Activated CD4-positive, alpha-beta T cell treated with anti-CD3 and anti-CD28 coated beads, Interleukin-2, amount 10 ng/mL, durations not matched to agents 24 days and 14 days (primary cell): Measurements from ENCODE around the gene PARVA. TPM values are rescaled to one million over a fixed set of nuclear protein-coding genes. Genes with fewer than 3 reads are reported as not detected.

Experiments used
- DNase-seq: peaks from one replicate; pipeline ENCODE4 v3.0.0; 2022
- H3K27ac Mint-ChIP-seq: one replicate; pipeline ENCODE4 v1.8.0; 2022; ENCODE audit warnings: mild to moderate bottlenecking, mixed read lengths
- H3K27me3 Mint-ChIP-seq: one replicate; pipeline ENCODE4 v1.8.0; 2022; ENCODE audit warnings: mixed read lengths
- H3K36me3 Mint-ChIP-seq: one replicate; pipeline ENCODE4 v1.8.0; 2022; ENCODE audit warnings: low read depth, mild to moderate bottlenecking, mixed read lengths
- H3K4me1 Mint-ChIP-seq: one replicate; pipeline ENCODE4 v1.8.0; 2021; ENCODE audit warnings: mixed read lengths
- H3K4me3 Mint-ChIP-seq: one replicate; pipeline ENCODE4 v1.8.0; 2022; ENCODE audit warnings: mild to moderate bottlenecking, moderate library complexity, mixed read lengths
- H3K9me3 Mint-ChIP-seq: one replicate; pipeline ENCODE4 v1.8.0; 2021; ENCODE audit warnings: mixed read lengths
- intact Hi-C: fragments of 100-400 bp; cut with micrococcal nuclease; formaldehyde crosslinking; loops from one replicate; pipeline ENCODE4 v1.15.1; 2023
- total RNA-seq: library from RNA; stranded (reverse); gene quantifications from 2 replicates; pipeline ENCODE4 v1.2.3, GENCODE V29; 2022

Gene PARVA
- total RNA-seq, 1 donor from 2014 or later: not detected

DNA sequence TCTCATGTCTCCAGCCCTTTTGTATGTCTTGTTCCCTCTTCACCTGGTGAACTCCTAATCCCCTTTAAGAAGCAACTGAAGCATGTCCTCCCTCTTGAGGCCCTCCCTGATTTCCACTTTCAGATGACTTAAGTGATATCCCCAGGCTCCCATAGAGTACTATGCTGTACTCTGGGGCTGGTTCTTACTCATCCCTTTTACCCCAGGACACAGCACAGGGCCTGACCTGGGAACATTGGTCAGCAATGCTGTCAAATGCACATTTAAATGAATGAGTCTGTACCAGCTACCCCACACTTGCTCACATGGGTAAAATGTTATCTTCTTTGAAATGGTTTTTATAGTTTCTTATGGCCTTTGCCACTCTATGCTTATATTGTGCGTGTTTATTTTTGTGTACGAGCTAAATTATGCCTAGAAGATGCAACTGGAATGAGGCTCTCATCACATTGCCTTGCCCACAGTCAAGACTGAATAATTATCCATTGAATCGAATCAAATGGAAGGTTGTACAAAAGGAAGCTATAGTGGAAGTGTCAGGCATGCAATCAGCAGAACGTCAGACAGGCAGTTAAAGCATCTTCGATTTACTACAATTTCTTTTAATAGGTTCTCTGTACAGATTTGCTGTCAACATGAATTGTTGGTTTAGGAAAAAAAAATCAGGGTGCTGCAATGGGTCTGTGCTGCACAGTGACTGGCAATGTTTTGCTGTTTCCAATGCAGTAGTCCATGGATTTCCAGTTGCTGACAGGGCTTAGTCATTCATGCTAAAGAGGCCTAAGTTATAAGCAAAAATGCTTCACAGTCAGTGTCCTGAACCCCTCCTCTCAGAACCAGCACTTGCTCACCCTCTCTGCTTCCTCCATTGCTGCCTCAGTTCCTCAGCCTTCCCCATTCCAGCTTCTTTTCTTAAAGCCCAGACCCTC lies 79.5 kb downstream of the PARVA start:
- DNase-seq: no peak
- intact Hi-C loops: no loop called here
- H3K4me1 Mint-ChIP-seq: no peaks in the 10 kb centered on the region
- H3K9me3 Mint-ChIP-seq: no peaks in the 10 kb centered on the region
- no peak overlapping the region for H3K4me3 Mint-ChIP-seq
- no peaks in the 10 kb centered on the region for H3K36me3 Mint-ChIP-seq
- no peak overlapping the region for H3K27ac Mint-ChIP-seq
- peaks cover 2% of the 10 kb centered on the region for H3K27me3 Mint-ChIP-seq

DNA sequence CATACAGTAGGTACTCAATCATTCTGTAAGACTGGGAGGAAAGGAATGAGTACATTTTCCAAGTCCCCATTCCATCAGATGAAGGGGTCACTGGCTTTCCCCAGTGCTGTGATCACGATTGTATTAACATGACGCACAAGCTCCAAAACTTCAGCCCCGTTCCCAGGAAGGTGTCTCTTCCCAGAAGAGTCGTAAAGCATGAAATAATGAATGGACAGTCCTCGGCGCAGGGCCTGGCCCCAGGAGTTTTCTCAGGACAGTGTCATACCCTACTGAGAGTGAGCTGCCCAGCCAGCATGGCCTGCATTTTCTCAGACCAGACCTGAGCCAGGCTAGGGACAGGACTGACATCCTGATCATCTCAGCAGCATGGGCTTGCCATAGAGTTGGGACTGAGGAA lies 80.7 kb downstream of the PARVA start:
- no peaks in the 10 kb centered on the region for H3K4me1 Mint-ChIP-seq

DNA sequence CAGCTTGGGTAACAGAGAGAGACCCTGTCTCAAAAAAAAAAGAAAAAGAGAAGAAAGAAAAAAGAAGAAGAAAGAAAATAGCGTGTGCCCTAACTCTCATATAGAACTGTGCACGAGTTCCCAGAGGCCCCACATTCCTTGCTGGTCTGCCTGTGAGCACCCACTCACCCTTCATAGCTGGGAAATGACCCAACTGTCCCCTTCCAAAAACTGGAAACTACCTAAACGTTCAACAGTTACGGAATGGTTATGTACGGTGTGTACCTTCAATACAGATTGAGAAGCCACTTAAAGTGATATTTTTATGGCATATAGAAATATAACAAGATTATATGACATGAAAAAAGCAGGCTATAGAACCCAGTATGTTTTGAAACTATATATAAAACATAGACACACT lies 82.0 kb downstream of the PARVA start:
- Mint-ChIP-seq H3K9me3 (peaks cover 5% of the 10 kb centered on the region), H3K36me3 (no peaks in the 10 kb centered on the region), H3K4me3 (no peak overlapping the region), H3K27me3 (peaks cover 13% of the 10 kb centered on the region), H3K27ac (no peak overlapping the region), H3K4me1 (no peaks in the 10 kb centered on the region)
- intact Hi-C loops: no loop called here
- no peak for DNase-seq

More for the DNA sequence above, 80.7 kb downstream of the PARVA start:
- Mint-ChIP-seq H3K4me3 (no peak overlapping the region), H3K36me3 (no peaks in the 10 kb centered on the region), H3K27me3 (peaks cover 5% of the 10 kb centered on the region), H3K27ac (no peak overlapping the region), H3K9me3 (no peaks in the 10 kb centered on the region)
- intact Hi-C loops: no loop called here
- no peak for DNase-seq

DNA sequence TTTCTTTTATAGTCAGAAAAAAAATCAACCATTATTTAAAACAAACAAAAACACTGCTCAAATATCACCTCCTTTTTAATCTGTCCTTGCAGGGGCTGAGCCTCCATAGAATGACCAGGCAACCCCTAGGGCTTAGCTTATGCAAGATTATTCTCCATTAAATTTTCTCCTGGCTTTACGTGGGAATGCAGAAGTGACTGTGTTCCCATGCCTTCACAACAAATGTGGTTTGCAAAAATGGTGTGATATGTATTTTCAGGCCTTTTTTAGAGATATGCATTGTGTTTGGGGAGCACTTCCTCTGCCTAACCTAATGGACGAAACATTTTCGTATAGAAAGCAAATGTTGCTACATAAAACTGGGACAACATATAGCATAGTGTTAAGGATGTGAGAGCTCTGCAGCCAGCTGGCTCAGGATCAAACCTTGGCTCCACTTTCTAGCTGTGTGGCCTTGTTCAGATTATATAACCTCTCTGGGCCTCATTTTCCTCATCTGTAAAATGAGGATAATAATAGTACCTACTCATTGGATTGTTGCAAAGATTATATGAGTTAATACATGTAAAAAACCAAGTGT lies 82.6 kb downstream of the PARVA start:
- Mint-ChIP-seq H3K36me3 (no peaks in the 10 kb centered on the region), H3K4me3 (no peak overlapping the region), H3K9me3 (peaks cover 8% of the 10 kb centered on the region), H3K27me3 (peaks cover 14% of the 10 kb centered on the region), H3K4me1 (no peaks in the 10 kb centered on the region), H3K27ac (no peak overlapping the region)
- intact Hi-C loops: no loop called here
- no peak for DNase-seq

DNA sequence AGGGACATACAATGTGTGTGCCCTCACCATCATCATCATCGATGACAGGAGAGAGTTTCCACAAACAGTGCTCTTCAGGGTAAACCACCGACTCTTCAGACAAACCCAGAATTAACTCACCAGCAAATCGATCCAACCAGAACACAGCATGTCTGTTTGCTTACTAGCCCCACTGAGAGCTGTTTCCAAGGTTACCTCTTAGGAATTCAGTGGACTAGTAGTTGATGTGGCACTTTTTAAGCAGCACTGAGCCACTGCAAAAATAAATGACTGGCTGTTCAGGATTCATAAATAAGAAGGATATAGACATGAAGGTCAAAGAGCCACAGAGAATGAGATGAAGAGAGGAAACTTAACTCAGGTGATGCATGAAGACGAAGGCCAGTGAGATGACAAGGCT lies 83.1 kb downstream of the PARVA start:
- Mint-ChIP-seq H3K27me3 (peaks cover 14% of the 10 kb centered on the region), H3K9me3 (peaks cover 8% of the 10 kb centered on the region), H3K27ac (no peak overlapping the region), H3K4me1 (no peaks in the 10 kb centered on the region), H3K4me3 (no peak overlapping the region), H3K36me3 (no peaks in the 10 kb centered on the region)
- DNase-seq: no peak
- intact Hi-C loops: no loop called here

DNA sequence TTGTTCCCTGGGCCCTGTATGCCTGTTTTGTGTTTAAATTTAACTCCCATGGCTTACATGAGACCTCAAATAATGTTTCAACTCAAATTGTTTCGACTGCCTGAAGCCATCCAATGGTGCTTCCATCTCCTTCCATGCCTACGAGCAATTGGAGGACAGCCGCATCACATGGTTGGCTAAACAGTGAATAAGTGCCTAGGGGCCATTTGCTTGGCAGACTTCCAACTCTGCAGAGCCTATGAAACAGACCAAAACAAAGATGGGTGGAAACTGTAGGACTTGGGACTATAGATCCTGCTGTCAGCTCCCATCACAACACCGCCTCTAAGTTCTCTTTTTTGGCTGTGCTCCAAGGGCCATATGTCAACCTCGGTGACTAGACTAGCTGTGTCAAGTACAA lies 84.1 kb downstream of the PARVA start:
- no peak overlapping the region for H3K4me3 Mint-ChIP-seq
- peaks cover 8% of the 10 kb centered on the region for H3K9me3 Mint-ChIP-seq
- H3K27me3 Mint-ChIP-seq: peaks cover 14% of the 10 kb centered on the region
- no peaks in the 10 kb centered on the region for H3K36me3 Mint-ChIP-seq
- no peak for DNase-seq
- H3K27ac Mint-ChIP-seq: no peak overlapping the region
- no peaks in the 10 kb centered on the region for H3K4me1 Mint-ChIP-seq
- intact Hi-C loops: no loop called here

DNA sequence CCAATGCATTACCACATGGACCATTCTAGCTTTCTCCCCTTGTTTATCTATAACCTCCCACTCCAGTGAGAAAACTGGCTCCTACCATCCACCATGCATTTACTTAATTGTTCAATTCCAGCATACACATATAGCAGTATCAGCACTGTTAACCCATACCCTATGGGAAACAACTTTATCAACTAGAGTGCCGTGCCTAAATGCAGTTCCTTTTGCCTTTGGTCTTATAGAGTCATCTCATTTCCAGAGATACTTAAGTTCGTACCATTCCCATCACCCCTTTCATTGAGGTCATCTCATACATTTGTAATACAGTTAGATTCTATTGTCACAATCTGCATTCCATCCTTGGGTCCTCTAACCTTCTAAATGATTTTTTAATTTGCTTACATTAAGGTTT lies 86.9 kb downstream of the PARVA start:
- no peaks in the 10 kb centered on the region for H3K36me3 Mint-ChIP-seq
- H3K4me3 Mint-ChIP-seq: no peak overlapping the region
- H3K27me3 Mint-ChIP-seq: peaks cover 12% of the 10 kb centered on the region
- DNase-seq: no peak
- no peak overlapping the region for H3K27ac Mint-ChIP-seq
- H3K4me1 Mint-ChIP-seq: no peaks in the 10 kb centered on the region
- H3K9me3 Mint-ChIP-seq: peaks cover 8% of the 10 kb centered on the region
- intact Hi-C loops: no loop called here

DNA sequence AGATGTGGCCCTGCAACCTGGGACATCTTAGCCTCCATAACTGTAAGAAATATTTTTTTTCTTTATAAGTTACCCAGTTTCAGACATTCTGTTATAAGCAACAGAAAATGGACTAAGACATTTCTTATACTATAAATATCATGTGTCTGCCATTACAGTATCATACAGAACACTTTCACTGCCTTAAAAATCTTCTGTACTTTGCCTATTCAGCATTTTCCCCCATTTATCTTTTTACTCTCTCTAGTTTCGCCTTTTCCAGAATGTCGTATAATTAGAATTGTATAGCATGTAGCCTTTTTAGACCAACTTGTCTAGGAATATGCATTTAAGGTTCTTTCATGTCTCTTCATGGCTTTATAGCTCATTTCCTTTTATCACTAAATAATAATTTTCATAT lies 88.0 kb downstream of the PARVA start:
- DNase-seq: no peak
- H3K27me3 Mint-ChIP-seq: peaks cover 12% of the 10 kb centered on the region
- intact Hi-C loops: no loop called here
- no peak overlapping the region for H3K27ac Mint-ChIP-seq
- H3K9me3 Mint-ChIP-seq: peaks cover 8% of the 10 kb centered on the region
- no peak overlapping the region for H3K4me3 Mint-ChIP-seq
- H3K4me1 Mint-ChIP-seq: no peaks in the 10 kb centered on the region
- H3K36me3 Mint-ChIP-seq: no peaks in the 10 kb centered on the region

DNA sequence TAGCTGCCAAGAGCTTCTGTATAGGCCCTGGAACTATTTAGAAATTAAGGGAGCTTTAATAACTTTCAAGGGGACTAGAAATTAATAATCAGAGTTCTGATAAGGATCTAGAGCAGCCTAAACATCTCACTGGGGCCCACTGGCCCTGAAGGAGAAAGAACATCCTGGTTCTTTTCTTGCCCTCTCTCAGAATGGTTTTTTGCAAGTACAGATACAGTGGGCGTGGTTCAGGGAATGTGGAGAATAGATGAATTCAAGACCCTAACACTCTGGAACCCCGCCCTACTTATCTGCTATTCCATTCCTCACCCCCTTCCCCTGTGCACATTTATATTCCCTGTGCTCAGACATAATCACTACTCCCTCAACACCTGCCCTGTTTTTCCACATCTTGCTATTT lies 90.2 kb downstream of the PARVA start:
- Mint-ChIP-seq H3K27ac (no peak overlapping the region), H3K36me3 (no peaks in the 10 kb centered on the region), H3K4me1 (no peaks in the 10 kb centered on the region), H3K27me3 (peaks cover 14% of the 10 kb centered on the region), H3K9me3 (peaks cover 8% of the 10 kb centered on the region), H3K4me3 (no peak overlapping the region)
- intact Hi-C loops: no loop called here
- no peak for DNase-seq

DNA sequence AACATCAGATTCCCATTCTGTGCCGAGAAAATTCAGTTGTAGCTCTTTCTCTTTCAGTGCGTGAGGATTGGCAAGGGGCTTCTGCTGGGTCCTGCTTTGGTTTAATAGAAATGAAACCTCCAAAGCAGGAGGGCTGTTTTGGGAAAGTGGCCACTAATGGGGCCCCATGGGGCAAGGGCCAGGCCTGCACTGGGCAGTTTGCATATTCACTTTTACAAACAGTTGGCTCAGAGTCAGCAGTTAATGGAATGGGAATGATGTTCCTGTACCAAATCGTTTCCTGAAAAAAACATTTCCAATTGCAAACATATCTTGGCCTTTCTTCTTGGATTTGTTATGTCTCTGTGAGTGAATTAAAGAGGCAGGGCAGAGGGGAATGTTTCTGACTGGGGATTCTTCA lies 92.1 kb downstream of the PARVA start:
- Mint-ChIP-seq H3K4me3 (no peak overlapping the region), H3K9me3 (peaks cover 2% of the 10 kb centered on the region)

DNA sequence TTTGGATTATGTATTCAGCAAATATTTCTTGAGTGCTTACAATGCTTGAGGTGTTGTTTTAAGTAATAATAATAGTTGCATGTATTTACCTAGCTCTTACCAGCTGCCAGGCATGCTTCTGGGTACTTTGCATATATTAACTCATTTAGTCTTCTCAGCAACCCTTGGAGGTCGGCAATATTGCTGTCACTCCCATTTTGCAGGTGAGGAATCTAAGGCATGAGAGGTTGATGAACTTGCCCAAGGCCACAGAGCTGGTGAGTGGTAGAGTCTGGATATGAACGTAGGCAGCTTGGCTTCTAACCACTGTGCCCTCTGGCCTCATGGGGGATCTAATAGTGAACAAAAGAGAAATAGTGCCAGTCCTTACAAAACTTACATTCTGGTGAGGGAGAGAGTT lies 92.9 kb downstream of the PARVA start:
- no peaks in the 10 kb centered on the region for H3K9me3 Mint-ChIP-seq
- no peak overlapping the region for H3K4me3 Mint-ChIP-seq
- no peak overlapping the region for H3K27ac Mint-ChIP-seq
- intact Hi-C loops: no loop called here
- H3K4me1 Mint-ChIP-seq: no peaks in the 10 kb centered on the region
- H3K36me3 Mint-ChIP-seq: no peaks in the 10 kb centered on the region
- DNase-seq: no peak
- H3K27me3 Mint-ChIP-seq: peaks cover 5% of the 10 kb centered on the region

More for the DNA sequence above, 92.1 kb downstream of the PARVA start:
- Mint-ChIP-seq H3K4me1 (no peaks in the 10 kb centered on the region), H3K27ac (no peak overlapping the region), H3K27me3 (peaks cover 6% of the 10 kb centered on the region), H3K36me3 (no peaks in the 10 kb centered on the region)
- intact Hi-C loops: no loop called here
- DNase-seq: no peak

DNA sequence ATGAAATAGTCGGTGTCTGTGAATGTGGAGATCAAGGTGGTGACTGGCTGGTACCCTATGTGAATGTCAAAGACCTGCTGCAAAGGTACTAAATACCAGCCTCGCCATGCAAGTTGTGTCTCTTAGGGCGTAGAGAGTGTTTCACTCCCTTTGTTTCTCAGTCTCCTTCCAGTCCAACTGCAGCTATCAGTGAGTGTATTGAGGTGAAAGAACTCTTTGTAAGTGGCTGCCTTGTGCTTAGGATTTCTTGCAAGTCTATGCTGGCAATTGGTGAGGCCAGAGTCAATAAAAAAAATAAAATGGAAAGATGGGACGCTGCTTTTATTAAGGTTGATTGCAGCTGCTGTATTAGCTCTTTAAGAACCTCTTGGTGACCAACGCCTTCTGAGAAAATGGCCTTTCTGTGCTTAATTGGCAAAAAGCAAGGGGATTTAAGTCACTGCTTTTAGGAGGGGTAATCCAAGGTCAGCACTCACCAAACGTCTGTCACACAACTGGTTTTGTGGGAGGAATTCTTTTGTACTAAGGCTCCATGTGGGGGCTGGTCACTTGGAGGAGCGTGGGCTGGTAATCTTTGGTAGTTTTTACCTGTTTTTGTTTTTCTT lies 95.1 kb downstream of the PARVA start:
- peaks cover 5% of the 10 kb centered on the region for H3K27me3 Mint-ChIP-seq
- intact Hi-C loops: no loop called here
- H3K9me3 Mint-ChIP-seq: no peaks in the 10 kb centered on the region
- H3K4me1 Mint-ChIP-seq: no peaks in the 10 kb centered on the region
- DNase-seq: no peak
- H3K36me3 Mint-ChIP-seq: no peaks in the 10 kb centered on the region
- H3K27ac Mint-ChIP-seq: no peak overlapping the region
- H3K4me3 Mint-ChIP-seq: no peak overlapping the region

DNA sequence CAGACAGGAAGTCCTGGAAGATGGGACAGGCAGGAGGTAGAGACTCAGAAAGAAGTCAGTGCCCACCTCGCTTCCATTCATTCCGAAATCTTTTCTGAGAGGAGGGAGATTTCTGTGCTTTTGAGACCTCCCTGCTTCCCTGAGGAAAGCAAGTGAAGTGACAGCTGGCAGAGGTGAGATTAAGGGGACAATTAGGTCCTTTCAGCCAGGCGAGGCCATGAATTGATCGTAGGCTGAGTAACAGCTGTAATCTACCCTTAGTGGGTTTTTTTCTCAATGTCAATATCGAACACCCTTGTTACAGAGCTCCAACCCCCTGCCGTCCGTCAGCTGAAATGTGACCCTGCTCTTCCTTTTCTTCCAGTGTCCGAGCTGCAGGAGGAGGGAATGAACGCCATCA lies 96.0 kb downstream of the PARVA start:
- no peak overlapping the region for H3K27ac Mint-ChIP-seq
- H3K27me3 Mint-ChIP-seq: peaks cover 5% of the 10 kb centered on the region
- no peak overlapping the region for H3K4me3 Mint-ChIP-seq
- H3K9me3 Mint-ChIP-seq: no peaks in the 10 kb centered on the region
- H3K36me3 Mint-ChIP-seq: no peaks in the 10 kb centered on the region
- H3K4me1 Mint-ChIP-seq: no peaks in the 10 kb centered on the region
- intact Hi-C loops: no loop called here
- DNase-seq: no peak

DNA sequence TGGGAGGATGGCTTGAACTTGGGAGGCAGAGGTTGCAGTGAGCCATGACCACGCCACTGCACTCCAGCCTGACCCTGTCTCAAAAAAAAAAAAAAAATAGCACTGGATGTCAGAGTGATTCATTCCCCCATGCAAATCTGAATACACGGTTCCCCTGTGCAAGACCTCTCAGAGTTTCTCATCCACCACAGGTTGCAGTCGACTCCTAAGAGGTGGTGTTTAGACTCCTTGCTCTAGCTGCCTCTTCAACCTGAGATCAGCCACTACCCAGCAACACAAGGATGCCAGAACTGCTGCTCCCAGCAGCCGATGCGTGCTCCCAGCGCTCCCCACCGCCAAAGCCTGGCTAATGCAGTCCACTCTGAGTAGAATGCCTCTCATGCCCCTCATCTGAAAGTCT lies 97.5 kb downstream of the PARVA start:
- H3K4me1 Mint-ChIP-seq: no peaks in the 10 kb centered on the region

More for the DNA sequence above, 97.5 kb downstream of the PARVA start:
- no peaks in the 10 kb centered on the region for H3K36me3 Mint-ChIP-seq
- DNase-seq: no peak
- H3K27me3 Mint-ChIP-seq: peaks cover 5% of the 10 kb centered on the region
- H3K27ac Mint-ChIP-seq: no peak overlapping the region
- intact Hi-C loops: no loop called here
- H3K4me3 Mint-ChIP-seq: no peak overlapping the region
- no peaks in the 10 kb centered on the region for H3K9me3 Mint-ChIP-seq
